Stimulated activated CD4-positive, alpha-beta T cell treated with anti-CD3 and anti-CD28 coated beads, Interleukin-12 subunit alpha, Interleukin-12 subunit beta, amount 100 ng/mL, for 4 hours (primary cell): Measurements from ENCODE around the gene GSTA3.
"Not testable (repeated sequence)": the region's sequence is repeated elsewhere in the genome, so short reads cannot be mapped to it uniquely, and the experiment has no call there.

Experiments
- DNase-seq: peaks from one replicate; pipeline ENCODE4 v3.0.0-alpha.2; 2020

The GSTA3 gene

DNA sequence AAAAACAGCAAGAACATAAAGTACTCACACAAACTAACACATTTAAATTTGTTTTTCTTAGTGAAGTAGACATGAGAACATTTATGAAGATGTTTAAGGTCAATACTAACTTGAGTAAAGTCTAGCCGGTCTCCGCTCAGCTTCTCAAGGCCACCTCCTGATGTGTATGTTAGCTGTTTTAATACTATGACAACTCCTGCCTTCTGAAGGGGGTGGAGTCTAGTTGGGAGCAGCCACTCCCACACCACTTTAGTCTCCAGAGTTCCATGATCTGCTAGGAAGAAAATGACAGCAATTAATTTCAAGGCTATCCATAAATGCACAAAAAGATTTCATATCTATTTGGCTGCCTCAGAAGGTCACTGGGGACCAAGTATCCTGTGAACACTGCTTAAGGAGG is at the start of gene GSTA3:
Gene GSTA3 (minus strand): TSS at position 168 of the 400 bp plus-strand sequence. CDS start 3,864 bp downstream, outside the sequence.
- no peak for DNase-seq

DNA sequence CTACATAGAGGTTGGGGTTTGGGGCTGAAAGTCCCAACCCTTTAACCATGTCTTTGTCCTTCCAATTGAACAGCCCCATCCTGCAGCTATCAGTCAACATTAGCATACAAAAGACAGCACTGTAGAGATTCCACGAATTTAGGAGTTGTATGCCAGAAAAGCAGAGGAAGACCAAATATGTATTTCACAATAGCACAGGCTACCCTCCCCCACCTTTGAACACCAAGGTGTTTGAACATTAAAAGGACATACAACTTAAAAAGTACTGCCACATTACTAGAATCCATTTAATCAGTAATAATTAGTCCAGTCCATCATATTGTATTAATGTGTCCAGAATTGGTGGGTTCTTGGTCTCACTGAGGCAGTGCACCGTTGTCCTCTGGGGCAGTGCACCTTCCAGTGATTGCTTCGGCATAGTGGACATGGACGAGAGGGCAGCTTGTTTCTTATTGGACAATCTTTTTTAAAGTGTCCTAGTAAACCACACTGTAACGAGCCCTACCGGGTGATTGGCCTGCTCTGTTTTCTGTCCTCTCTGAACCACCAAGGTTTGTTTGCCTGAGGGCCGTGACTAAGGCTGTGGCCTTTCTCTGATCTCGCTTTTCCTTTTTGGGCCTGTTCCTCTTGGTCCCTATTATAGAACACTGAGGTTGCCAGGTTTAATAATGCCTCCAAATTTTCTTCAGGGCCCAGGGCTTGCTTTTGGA is 49.2 kb upstream of the GSTA3 start:
- DNase-seq = no peak

- DNase-seq = no peak
These were observed 46.4 kb upstream of the GSTA3 start for GRCh38 chr6:52955871-52956270.

- no peak for DNase-seq
These were observed 44.7 kb upstream of the GSTA3 start for GRCh38 chr6:52953911-52954839.

DNA sequence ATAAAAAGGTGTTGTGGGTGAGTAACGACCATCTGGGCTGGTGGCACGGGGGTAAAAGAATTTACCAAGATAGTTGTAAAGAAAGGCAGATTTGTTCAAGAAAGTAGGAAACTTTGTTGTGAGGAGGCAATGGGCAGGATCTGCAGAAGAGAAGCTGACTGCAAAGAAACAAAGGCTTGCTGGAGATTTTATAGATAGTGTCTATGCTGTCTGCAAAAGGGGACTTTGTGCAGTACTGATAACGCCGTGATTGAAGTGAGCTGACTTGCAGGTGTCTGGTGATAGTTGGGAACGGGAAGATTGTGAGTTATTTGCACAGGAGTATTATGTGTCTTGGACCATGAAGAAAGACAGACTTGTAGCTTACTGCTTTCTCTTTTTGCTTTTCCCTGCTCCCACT is 36.8 kb upstream of the GSTA3 start:
- no peak for DNase-seq

GRCh38 chr6:52942821-52943220 is 33.3 kb upstream of the GSTA3 start:
- DNase-seq = not testable (repeated sequence)

DNA sequence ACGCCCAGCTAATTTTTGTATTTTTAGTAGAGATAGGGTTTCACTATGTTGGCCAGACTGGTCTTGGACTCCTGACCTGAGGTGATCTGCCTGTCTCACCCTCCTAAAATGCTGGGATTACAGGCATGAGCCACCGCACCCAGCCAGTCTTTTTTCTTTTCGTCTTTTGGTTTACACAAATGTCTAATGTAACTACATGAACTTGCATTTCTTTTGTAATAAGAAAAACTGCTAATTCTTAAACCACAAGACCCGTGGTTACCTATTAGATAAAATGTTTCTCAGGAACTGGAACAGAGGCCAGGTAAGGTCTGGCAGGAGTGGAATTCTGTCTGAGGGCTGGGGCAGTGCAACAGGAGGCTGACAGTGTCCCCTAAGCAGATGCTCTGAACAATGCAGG is 32.7 kb upstream of the GSTA3 start:
- no peak for DNase-seq

GRCh38 chr6:52937908-52938307 is 28.4 kb upstream of the GSTA3 start:
- no peak for DNase-seq

- no peak for DNase-seq
These were observed 24.3 kb upstream of the GSTA3 start for GRCh38 chr6:52933778-52934177.

DNA sequence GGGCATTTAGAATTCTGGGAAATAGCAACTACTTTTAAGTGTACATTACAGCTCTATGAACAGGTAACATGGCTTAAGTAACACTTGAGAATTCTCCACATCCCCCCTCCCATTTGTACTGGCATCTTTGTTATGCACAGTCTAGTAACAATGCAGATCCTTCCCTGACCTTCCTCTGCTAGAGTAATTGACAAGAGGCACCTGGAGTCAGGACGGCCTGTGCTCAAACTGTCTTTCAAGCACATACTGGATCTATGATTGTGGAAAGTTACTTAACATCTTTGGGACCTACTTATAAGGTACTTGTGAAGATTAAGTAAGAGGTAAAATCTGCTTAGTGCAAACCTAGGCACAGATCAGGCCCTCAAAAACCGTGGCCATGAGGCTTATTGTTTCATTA is 21.9 kb upstream of the GSTA3 start:
- no peak for DNase-seq

GRCh38 chr6:52929321-52930164 is 20.0 kb upstream of the GSTA3 start:
- no peak for DNase-seq

DNA sequence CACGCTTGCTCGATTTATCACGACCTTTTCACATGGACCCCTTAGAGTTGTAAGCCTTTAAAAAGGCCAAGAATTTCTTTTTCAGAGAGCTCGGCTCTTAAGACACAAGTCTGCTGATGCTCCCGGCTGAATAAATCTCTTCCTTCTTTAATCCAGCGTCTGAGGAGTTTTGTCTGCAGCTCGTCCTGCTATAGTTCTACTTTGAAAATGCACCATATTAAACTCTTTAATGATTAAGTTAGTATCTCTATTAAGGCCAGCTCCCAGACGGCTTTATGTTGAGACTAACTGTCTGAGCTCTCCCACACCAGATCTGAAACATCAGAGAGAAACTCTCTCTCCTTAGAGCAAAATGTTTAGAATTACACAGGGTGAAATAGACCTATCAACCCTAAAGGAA is 18.0 kb upstream of the GSTA3 start:
- DNase-seq = no peak

- no peak for DNase-seq
These were observed 16.7 kb upstream of the GSTA3 start for GRCh38 chr6:52925919-52926792.

- no peak for DNase-seq
These were observed 15.5 kb upstream of the GSTA3 start for GRCh38 chr6:52925042-52925441.

DNA sequence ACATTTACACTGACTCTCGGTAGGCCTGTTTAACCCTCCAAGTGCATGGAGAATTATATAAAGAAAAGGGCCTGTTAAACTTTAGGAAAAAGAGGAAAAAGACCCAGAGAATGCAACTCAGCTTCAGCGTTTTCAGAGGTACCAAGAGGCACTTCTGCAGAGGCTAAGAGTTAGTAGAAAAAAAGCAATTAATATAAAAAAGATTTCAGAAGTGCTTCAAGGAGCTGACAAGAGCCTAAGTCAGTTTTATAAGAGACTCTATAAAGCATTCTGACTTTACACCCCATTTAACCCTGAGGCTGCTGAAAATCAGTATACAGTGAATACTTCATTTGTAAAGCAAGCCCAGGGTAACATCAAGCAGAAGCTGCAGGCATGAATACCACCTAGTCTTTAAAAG is 14.2 kb upstream of the GSTA3 start:
- not testable (repeated sequence) for DNase-seq

GRCh38 chr6:52922161-52922560 is 12.7 kb upstream of the GSTA3 start:
- no peak for DNase-seq

DNA sequence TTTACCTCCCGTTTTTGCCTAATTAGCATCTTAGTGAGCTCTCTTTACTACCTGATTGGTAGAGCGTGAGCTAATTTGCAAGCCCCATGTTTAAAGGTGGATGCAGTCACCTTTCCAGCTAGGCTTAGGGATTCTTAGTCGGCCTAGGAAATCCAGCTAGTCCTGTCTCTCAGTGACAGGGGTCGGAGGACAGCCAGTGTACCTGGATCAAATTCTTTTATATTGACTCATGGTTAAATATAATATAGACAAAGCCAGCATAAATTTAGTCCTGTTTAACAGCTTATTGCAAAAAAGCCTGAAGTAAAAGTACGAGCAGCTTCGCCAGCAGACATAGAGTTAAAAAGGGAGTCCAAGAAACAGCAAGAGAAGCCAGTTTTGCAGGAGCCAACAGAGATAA is 12.2 kb upstream of the GSTA3 start:
- no peak for DNase-seq

DNA sequence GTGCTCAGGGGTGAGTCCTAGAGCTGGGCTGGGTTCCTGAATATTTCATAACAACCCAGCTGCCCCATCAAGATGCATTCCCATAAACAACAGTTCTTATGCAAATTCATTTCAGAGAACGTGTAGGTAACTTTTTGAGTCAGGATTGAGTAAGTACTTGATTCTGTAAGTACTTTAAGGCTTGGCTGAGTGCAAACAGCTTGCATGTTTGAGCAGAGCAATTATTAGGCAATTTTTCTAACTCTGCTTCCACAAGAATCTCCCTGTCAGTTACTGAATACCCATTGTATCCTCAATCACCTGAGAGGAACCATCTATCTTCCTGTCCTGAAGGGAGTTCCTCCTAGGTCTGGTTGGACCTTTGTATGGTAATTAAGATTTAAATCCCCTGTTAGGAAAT is 10.0 kb upstream of the GSTA3 start:
- DNase-seq = not testable (repeated sequence)

DNA sequence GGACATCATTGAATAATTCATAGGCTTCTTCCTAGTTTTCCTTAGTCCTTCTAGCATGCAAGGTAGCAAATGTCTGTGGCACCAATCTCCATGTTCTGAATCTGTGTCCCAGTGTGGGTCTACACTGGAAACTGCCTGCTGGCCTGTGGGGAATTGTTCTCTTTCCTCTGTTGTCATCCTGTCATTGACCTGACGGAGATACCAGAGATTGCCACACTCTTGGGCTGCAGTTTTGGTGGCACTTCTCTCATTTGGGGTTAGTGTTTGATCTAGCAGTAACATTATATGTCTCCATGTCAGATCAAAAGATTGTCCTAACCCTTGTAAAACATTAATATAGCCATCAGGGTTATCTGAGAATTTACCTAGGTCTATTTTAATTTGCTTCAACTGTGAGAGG is 9.3 kb upstream of the GSTA3 start:
- DNase-seq = not testable (repeated sequence)

GRCh38 chr6:52918027-52918686 is 8.7 kb upstream of the GSTA3 start:
- not testable (repeated sequence) for DNase-seq

GRCh38 chr6:52914516-52914915 is 5.0 kb upstream of the GSTA3 start:
- no peak for DNase-seq

DNA sequence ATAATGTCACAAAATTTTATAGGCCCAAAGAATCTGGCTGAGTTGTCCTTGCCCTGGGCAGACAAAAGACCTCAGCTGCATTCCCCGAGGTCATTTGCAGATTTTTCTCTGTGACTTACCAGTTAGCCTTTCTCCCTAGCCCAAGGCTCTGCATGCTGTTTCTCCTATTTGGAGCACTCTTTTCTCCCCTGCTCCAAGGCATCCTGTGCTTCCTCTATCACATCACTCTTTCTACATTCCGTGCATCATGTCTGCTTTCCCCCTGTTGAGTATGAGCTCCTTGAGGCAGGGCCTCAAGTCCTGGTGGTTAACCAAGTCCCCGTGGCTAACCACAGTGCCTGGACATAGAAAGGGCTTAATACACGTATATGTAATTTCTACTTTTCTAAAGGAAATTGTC is 593 bp upstream of the GSTA3 start:
- DNase-seq = no peak
